Measurements from ENCODE around the gene ZNF627. TPM values are rescaled to one million over a fixed set of nuclear protein-coding genes. Genes with fewer than 3 reads are reported as not detected.

Gene ZNF627
- total and polyA plus RNA-seq, 10 donors, result 4.5 to 14.5 (median 11.9) TPM

DNA sequence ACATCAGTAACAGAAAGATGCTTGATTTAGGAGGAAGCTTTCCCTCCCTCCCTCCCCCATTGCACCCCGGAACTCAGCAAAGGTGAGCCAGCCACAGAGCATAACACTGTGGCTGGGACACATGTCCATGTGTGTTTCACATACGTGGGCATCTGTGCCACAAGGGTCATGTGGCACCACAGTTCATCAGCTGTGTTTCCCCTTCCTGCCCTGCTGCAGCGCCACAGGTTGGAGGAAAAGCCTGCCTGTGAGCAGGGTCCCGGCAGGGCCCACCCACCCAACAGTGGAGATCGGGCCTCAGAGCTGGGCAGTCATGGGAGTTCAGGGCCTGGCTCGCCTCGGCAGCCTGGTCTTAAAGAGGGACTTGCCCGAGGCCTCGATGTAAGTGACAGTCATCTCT is 22.6 kb upstream of the ZNF627 start:
- Histone ChIP-seq H3K9me3 (no peaks in the 10 kb centered on the region), H3K27ac (peak overlapping the region in 6 of 8 donors; percentile 26 to 85 (median 64)), H3K4me3 (no peak overlapping the region), H3K4me1 (peaks cover 17 to 75% (median 46%) of the 10 kb centered on the region in 6 donors), H3K27me3 (replicated peaks in 1 of 7) (peaks cover 0 to 11% (median 0%) of the 10 kb centered on the region in 7 donors), H3K36me3 (peaks cover 0 to 25% (median 3%) of the 10 kb centered on the region in 6 donors)
- 58 to 73% (median 64%) methylated on average over 8 to 9 of the region's 9 CpGs for whole genome bisulfite sequencing, 5 donors
- peak; percentile 82 for DNase-seq
- TF ChIP-seq POLR2A (IDR thresholded peaks at IDR 0.05), result no peak
- TF ChIP-seq POLR2AphosphoS5 (IDR thresholded peaks at IDR 0.05), result peak; percentile 16 to 57 (median 43)
- intact Hi-C loops (cut with DNase I; ENCODE audit: low total_unique reads), result no loop called here

DNA sequence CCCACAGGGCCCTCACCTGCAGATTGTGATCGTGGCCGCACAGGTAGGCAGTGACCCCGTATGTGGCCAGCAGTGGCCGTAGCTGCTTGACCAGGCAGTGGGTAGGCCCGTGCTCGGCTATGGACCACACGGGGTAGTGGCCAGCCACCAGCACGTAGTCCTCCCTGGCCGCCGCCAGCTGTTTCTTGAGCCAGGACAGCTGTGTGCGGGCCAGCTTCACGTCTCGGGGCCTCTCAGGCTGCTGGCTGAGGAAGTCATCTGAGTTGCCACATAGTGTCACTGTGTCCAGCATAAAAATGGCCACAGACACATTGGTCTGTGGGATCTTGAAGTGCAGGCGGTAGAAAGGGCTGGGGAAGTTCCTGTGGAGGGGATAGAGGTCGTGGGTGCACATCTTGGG is 21.1 kb upstream of the ZNF627 start:
- peaks cover 0 to 25% (median 3%) of the 10 kb centered on the region in 6 donors for H3K36me3 ChIP-seq
- H3K27me3 ChIP-seq (replicated peaks in 1 of 7), result peaks cover 0 to 11% (median 0%) of the 10 kb centered on the region in 7 donors
- no peak overlapping the region for H3K4me3 ChIP-seq
- H3K27ac ChIP-seq, result peak overlapping the region in 3 of 8 donors; percentile 83 to 88 (median 85)
- no peaks in the 10 kb centered on the region for H3K9me3 ChIP-seq
- intact Hi-C loops (cut with DNase I; ENCODE audit: low total_unique reads), result no loop called here
- peak; percentile 79 for DNase-seq
- 64 to 85% (median 82%) methylated on average over 11 to 15 of the region's 15 CpGs for WGBS, 5 donors
- H3K4me1 ChIP-seq, result peaks cover 25 to 81% (median 61%) of the 10 kb centered on the region in 6 donors
- TF ChIP-seq POLR2A (IDR thresholded peaks at IDR 0.05) (no peak), POLR2AphosphoS5 (IDR thresholded peaks at IDR 0.05) (peak in 1 of 3 donors; percentile 15)
- TF ChIP-seq, protein P1, sequence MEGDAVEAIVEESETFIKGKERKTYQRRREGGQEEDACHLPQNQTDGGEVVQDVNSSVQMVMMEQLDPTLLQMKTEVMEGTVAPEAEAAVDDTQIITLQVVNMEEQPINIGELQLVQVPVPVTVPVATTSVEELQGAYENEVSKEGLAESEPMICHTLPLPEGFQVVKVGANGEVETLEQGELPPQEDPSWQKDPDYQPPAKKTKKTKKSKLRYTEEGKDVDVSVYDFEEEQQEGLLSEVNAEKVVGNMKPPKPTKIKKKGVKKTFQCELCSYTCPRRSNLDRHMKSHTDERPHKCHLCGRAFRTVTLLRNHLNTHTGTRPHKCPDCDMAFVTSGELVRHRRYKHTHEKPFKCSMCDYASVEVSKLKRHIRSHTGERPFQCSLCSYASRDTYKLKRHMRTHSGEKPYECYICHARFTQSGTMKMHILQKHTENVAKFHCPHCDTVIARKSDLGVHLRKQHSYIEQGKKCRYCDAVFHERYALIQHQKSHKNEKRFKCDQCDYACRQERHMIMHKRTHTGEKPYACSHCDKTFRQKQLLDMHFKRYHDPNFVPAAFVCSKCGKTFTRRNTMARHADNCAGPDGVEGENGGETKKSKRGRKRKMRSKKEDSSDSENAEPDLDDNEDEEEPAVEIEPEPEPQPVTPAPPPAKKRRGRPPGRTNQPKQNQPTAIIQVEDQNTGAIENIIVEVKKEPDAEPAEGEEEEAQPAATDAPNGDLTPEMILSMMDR (IDR thresholded peaks at IDR 0.05 in 8 of 11, conservative IDR thresholded peaks at IDR 0.05 in 3 of 11), result no peak

GRCh38 chr19:11577451-11578257 is 19.6 kb upstream of the ZNF627 start, which contains the start of gene ACP5:
TSS of gene ACP5 (minus strand) at chr19:11577645. CDS start at chr19:11577317, 328 bp downstream.
- peaks cover 0 to 25% (median 3%) of the 10 kb centered on the region in 6 donors for H3K36me3 ChIP-seq
- H3K27me3 ChIP-seq (replicated peaks in 1 of 7), result peaks cover 0 to 11% (median 0%) of the 10 kb centered on the region in 7 donors
- peak within 1 kb of the TSS; percentile 73 to 88 (median 82) for H3K27ac ChIP-seq
- TF ChIP-seq, protein P1 (IDR thresholded peaks at IDR 0.05 in 8 of 11, conservative IDR thresholded peaks at IDR 0.05 in 3 of 11), result no peak
- TF ChIP-seq POLR2A (IDR thresholded peaks at IDR 0.05) (no peak), POLR2AphosphoS5 (IDR thresholded peaks at IDR 0.05) (no peak)
- DNase-seq, result peak; percentile 80
- H3K4me1 ChIP-seq, result peaks cover 33 to 96% (median 75%) of the 10 kb centered on the region in 6 donors
- H3K9me3 ChIP-seq, result no peaks in the 10 kb centered on the region
- WGBS, 5 donors, result 52 to 67% (median 61%) methylated on average over 13 to 18 of the region's 18 CpGs
- peak within 1 kb of the TSS; percentile 38 to 78 (median 50) for H3K4me3 ChIP-seq
- intact Hi-C loops (cut with DNase I; ENCODE audit: low total_unique reads), result no loop called here

- Histone ChIP-seq H3K27ac (peak overlapping the region; percentile 73 to 88 (median 82)), H3K27me3 (replicated peaks in 1 of 7) (peaks cover 0 to 11% (median 0%) of the 10 kb centered on the region in 7 donors), H3K9me3 (no peaks in the 10 kb centered on the region), H3K4me3 (peak overlapping the region; percentile 38 to 78 (median 50)), H3K36me3 (peaks cover 0 to 25% (median 3%) of the 10 kb centered on the region in 6 donors), H3K4me1 (peaks cover 33 to 100% (median 84%) of the 10 kb centered on the region in 6 donors)
- intact Hi-C loops (cut with DNase I; ENCODE audit: low total_unique reads), result no loop called here
- peak; percentile 89 for DNase-seq
- 5 to 17% (median 8%) methylated on average over 10 to 62 of the region's 62 CpGs for WGBS, 5 donors
- TF ChIP-seq, protein P1 (IDR thresholded peaks at IDR 0.05 in 8 of 11, conservative IDR thresholded peaks at IDR 0.05 in 3 of 11), result no peak
- TF ChIP-seq POLR2AphosphoS5 (IDR thresholded peaks at IDR 0.05) (peak; percentile 54 to 76 (median 69)), POLR2A (IDR thresholded peaks at IDR 0.05) (no peak)
Observed at GRCh38 chr19:11578258-11579142, 18.8 kb upstream of the ZNF627 start.

Measured in spleen (tissue), 11 donors.